ENCODE measurements around the gene ELMO3. TPM values are rescaled to one million over a fixed set of nuclear protein-coding genes. Genes with fewer than 3 reads are reported as not detected.

Gene ELMO3
- total RNA-seq, 6 experiments from 2014 or later: 1.8 to 8.0 (median 4.6) TPM

DNA sequence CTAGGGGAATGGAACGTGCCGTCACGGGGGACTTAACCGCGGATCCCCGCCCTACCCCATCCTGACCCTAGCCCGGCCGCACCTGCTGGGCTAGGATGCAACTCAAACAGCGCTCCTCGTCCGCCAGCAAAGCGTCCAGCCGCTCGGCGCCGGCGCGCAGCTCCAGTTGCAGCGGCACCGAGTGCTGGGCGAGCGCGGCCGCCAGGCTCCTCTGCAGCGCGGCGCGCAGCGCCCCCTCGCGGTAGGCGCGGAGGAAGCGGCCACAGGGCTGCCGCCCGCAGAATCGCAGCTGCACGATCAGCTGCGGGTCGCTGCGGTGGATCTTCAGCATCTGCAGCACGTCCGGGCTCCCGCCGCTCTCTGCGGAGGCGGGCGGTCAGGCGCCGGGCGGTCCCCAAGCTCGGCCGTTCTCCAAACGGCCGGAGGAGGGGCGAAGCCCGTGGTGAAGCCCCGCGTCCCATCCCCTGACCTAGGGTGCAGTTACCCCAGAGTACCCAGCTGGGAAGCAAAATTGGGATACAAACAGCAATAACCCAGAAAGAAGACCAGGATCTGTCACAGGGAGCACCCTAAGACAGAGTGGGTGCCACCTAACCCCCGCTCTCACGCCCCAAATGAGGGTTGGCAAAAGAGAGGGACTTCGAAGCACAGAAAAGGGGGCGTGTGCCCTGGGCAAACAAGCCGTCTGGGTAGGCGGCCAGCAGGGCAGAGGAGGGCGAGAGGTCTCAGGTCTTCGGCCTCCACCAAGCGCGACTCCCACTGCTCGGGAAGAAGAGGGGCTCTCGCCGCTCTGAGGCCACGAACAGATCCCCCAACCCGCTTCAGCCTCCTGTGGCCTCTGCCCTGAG is 43.4 kb upstream of the ELMO3 start:
- Histone ChIP-seq H3K4me3 (no peak overlapping the region), H3K27me3 (no peaks in the 10 kb centered on the region), H3K4me1 (peaks cover 0 to 21% (median 3%) of the 10 kb centered on the region in 4 donors), H3K27ac (no peak overlapping the region), H3K36me3 (no peaks in the 10 kb centered on the region), H3K9me3 (no peaks in the 10 kb centered on the region)
- ATAC-seq: peak; percentile 66 to 81 (median 74)
- intact Hi-C loops (cut with DNase I): loop anchor here (5.0 to 10.0 kb wide), 4 partner anchors 51 to 183 kb away; partner anchors contain the start of gene PHAF1 (in 1 of the 2)
- TF ChIP-seq, protein P1, sequence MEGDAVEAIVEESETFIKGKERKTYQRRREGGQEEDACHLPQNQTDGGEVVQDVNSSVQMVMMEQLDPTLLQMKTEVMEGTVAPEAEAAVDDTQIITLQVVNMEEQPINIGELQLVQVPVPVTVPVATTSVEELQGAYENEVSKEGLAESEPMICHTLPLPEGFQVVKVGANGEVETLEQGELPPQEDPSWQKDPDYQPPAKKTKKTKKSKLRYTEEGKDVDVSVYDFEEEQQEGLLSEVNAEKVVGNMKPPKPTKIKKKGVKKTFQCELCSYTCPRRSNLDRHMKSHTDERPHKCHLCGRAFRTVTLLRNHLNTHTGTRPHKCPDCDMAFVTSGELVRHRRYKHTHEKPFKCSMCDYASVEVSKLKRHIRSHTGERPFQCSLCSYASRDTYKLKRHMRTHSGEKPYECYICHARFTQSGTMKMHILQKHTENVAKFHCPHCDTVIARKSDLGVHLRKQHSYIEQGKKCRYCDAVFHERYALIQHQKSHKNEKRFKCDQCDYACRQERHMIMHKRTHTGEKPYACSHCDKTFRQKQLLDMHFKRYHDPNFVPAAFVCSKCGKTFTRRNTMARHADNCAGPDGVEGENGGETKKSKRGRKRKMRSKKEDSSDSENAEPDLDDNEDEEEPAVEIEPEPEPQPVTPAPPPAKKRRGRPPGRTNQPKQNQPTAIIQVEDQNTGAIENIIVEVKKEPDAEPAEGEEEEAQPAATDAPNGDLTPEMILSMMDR (IDR thresholded peaks at IDR 0.05): peak; percentile 91 to 98 (median 96)
- TF ChIP-seq POLR2A (IDR thresholded peaks at IDR 0.05): no peak
- DNase-seq: peak; percentile 79 to 84 (median 81)
- 17% methylated on average over 17 of the region's 74 CpGs for WGBS (ENCODE audit: insufficient coverage, low coverage, low lambda C conversion rate, missing lambda C conversion rate)

DNA sequence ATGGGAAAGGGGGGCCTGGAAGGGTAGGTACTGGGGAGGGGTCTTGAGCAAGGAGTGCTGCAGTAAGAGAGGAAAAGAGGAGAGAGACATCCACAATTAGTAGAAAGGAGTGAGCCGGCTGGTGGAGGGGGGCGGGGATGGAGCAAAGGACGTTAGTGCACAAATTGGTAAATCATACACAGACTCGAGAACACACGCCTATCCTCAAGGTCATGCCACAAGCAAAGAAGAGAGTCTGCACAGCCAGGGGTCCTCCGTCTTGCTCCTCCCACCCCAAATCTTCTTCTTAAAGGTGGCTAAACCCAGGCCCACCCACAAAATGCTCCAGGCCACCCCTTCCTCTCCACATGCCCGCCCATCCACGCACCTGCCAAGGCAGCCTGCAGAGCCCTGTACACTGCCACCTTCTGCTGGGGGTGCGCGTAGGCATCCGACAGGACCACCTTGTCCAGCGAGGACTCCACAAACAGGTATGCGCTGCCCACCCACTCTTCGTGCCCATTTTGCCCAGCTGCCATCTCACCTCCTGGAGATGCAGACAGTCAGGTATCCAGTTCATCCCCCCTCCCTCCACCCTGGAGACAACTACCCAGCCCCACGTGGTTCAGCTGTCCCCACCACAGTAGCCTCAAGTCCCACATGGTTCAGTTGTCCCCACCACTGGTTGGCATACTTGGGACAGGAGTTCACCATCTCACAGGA is 42.6 kb upstream of the ELMO3 start:
- ATAC-seq (no peak), DNase-seq (no peak)
- Histone ChIP-seq H3K27me3 (no peaks in the 10 kb centered on the region), H3K9me3 (no peaks in the 10 kb centered on the region), H3K4me3 (no peak overlapping the region), H3K27ac (no peak overlapping the region), H3K36me3 (no peaks in the 10 kb centered on the region), H3K4me1 (peaks cover 0 to 18% (median 5%) of the 10 kb centered on the region in 4 donors)
- intact Hi-C loops (cut with DNase I): loop anchor here (5.0 to 10.0 kb wide), 4 partner anchors 51 to 184 kb away; partner anchors contain the start of gene PHAF1 (in 1 of the 2)
- TF ChIP-seq POLR2A (IDR thresholded peaks at IDR 0.05): no peak
- TF ChIP-seq, protein P1 (IDR thresholded peaks at IDR 0.05): no peak
- WGBS (ENCODE audit: insufficient coverage, low coverage, low lambda C conversion rate, missing lambda C conversion rate): 15% methylated on average over 6 of the region's 15 CpGs

DNA sequence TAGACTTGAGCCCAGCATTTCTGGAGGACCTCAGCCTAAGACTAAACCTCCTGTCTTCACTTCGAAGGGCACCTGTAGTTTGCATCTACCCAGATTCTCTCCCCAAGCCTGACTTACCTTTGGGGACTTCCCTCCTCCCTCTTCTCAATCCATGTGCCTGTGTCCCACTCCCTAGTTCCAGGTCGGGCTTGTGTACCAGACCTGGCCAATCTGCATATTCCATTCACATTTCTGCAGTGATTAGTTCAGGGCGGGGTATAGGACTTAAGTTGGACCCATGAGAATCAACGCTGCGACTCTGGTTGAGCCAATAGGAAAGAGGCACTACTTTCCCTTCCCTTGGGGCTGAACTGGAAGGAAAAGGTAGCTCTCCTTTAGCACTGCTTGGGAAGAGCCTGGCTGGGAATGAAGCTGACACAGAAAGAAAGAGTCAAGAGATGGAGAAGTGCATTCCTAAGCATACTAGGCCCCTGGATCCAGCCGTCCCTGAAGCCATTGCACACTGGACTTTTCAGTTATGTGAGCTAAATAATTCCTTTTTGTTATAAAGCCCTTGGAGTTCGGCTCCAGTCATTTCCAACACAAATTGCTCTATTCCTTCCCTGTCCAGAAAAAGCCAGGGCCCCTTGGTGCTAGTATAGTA is 41.7 kb upstream of the ELMO3 start:
- Histone ChIP-seq H3K36me3 (no peaks in the 10 kb centered on the region), H3K4me3 (no peak overlapping the region), H3K27me3 (no peaks in the 10 kb centered on the region), H3K4me1 (peaks cover 0 to 21% (median 7%) of the 10 kb centered on the region in 4 donors), H3K9me3 (no peaks in the 10 kb centered on the region), H3K27ac (no peak overlapping the region)
- WGBS (ENCODE audit: insufficient coverage, low coverage, low lambda C conversion rate, missing lambda C conversion rate): 82% methylated on average over 7 of the region's 7 CpGs
- ATAC-seq: no peak
- no peak for DNase-seq
- intact Hi-C loops (cut with DNase I): loop anchor here (5.0 to 10.0 kb wide), 4 partner anchors 52 to 185 kb away; partner anchors contain the start of gene PHAF1 (in 1 of the 2)
- TF ChIP-seq, protein P1 (IDR thresholded peaks at IDR 0.05): no peak
- TF ChIP-seq POLR2A (IDR thresholded peaks at IDR 0.05): no peak

DNA sequence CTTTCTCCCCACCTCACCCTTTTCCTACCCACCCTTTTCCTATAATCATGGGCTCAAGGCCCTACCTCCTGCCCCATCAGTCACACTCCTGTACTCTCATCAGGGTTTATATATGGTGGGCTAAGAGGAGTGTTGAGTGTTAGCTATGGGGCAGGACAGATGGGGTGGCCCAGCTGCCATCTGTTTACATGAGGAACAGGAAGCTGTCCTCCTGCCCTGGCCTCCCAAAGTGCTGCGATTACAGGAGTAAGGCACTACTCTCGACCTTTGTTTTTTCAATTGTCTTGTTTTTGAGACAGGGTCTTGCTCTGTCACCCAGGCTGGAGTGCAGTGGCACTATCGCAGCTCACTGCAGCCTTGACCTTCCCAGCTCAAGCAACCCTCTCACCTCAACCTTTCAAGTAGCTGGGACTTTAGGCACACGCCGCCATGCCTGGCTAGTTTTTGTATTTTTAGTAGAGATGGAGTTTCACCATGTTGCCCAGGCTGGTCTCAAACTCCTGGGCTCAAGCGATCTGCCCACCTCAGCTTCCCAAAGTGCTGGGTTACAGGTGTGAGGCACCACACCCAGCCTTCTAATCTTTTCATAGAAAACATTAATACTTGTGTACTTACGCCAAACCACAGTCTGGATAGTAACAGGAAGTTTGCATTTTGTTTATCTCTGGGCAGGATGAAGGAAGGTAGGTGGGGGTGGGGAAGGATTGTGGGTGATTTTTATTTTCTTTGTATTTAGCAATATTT is 40.9 kb upstream of the ELMO3 start:
- TF ChIP-seq, protein P1 (IDR thresholded peaks at IDR 0.05): no peak
- TF ChIP-seq POLR2A (IDR thresholded peaks at IDR 0.05): no peak
- H3K4me1 ChIP-seq: peaks cover 0 to 26% (median 10%) of the 10 kb centered on the region in 4 donors
- DNase-seq: no peak

More for the DNA sequence above, 40.9 kb upstream of the ELMO3 start:
- no peak for ATAC-seq
- H3K9me3 ChIP-seq: no peaks in the 10 kb centered on the region
- intact Hi-C loops (cut with DNase I): loop anchor here (5.0 to 10.0 kb wide), 4 partner anchors 53 to 186 kb away; partner anchors contain the start of gene PHAF1 (in 1 of the 2)
- no peak overlapping the region for H3K27ac ChIP-seq
- no peak overlapping the region for H3K4me3 ChIP-seq
- no peaks in the 10 kb centered on the region for H3K27me3 ChIP-seq
- no peaks in the 10 kb centered on the region for H3K36me3 ChIP-seq
- WGBS (ENCODE audit: insufficient coverage, low coverage, low lambda C conversion rate, missing lambda C conversion rate): 78% methylated on average over 7 of the region's 7 CpGs
